GM21737 (cell line): ENCODE data around the gene NPLOC4.

Experiments
- ATAC-seq: cut with Tn5 transposase; IDR thresholded peaks from one replicate; pipeline ENCODE4 v1.9.1; 2021; ENCODE audit warnings: mild to moderate bottlenecking, moderate library complexity; ENCODE audit not compliant: unreplicated experiment

NPLOC4 gene

GRCh38 chr17:81520021-81520901, 116.7 kb downstream of the NPLOC4 start:
- ATAC-seq = no peak

DNA sequence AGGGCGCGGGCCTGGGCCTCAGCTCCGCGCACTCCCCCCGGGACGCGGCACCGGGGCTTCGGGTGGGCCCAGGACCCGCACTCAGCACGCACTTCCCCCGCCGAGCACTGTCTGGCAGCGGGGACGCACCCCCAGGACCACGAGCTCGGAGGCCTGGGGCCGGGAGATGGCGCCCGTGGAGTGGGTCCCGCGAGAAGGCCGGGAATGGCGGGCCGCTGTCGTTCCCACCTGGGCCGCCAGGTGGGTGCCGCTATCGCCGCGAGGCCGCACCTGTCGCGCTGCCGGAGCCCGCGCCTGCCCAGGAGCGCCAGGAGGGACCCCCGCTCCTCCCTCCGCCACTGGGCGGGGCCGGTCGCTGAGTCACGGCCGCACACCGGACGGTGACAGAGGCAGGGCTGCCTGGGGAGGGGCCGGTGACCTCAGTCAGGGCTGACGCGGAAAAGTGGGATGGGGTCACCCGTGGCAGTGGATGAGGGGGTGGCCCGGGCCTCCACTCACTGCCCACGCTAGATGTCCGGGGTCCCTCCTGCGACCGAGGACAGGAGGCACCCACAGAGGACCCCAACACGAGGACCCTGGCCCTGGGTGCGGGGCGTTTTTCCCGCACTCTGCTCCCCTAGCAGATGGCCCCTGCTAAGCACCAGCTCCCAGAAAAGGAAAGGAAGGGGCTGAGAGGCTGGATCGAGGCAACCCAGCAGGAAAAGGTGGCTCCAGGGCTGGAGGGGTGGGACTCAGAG, 117.5 kb downstream of the NPLOC4 start:
- no peak for ATAC-seq

GRCh38 chr17:81518785-81519283, 118.1 kb downstream of the NPLOC4 start:
- ATAC-seq = no peak

DNA sequence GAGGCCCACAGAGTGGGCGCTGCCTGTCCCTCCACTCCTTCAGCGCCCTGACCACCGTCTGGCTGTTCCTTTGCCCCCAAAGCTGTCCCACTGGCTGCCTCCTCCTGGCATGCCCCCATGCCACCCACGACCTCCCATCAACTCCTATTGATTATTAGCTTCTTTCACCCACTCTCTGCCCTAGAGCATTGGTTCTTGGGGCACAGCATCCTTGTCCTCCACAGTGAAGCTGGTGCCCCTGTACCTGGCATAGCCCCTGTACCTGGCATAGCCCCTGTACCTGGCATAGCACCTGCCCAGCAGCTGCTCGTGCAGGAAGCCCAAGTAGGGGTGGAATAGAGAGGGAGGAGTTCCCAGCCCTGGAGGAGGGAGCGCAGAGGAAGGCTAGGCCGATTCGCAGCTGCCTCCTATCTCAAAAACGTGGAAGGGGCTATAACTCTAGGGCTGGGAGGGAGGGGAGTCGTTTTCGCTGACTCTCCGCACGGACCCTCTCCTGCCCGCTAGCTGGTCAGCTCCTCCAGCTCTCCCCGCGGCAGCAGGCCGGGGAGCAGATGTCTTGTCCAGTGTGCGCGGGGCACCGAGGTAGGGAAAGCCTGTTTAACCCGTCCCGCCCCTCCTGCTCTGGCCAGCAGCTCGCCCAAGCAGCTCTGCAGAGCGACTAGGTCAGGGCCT, 118.7 kb downstream of the NPLOC4 start:
- no peak for ATAC-seq

DNA sequence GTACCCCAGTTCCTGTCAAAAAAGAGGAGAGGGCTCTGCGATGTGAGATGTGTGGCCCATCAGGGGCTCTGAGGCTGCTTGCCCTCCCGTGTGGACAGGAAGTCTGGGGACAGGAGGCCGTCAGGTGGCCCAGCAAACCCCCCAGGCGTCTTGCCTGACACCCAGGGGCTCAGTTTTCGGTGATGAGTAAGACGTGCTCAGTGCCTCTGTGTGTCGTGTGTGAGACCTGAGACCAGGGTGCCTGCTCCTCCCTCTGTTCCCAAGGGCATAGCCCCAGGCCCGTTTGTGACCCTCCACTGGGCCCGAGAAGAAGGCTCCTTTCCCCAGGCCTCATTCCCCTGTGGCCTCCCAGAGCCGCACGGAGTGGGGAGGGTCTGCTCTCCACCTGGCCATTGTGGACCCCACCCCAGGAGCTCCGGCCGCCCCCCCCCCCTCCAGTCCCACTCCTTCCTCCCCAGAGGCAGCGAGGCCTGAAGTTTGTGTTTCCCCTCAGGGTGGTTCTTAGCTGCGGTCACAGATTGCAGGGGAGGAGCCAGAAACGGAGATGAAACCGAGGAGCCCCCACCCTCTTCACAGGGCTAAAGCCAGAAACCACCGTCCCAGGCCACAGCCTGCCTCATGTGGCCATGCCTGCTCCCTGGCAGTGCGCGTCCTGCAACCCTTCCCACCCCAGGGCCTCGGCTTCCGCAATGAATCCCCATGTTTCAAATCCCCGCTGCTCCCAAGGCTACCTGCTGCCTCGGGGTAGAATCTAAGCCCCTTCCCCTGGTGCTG, 119.4 kb downstream of the NPLOC4 start:
- ATAC-seq = peak; percentile 29

- no peak for ATAC-seq
These were observed 119.9 kb downstream of the NPLOC4 start for GRCh38 chr17:81517009-81517338.

GRCh38 chr17:81516439-81516838, 120.5 kb downstream of the NPLOC4 start:
- ATAC-seq = no peak

DNA sequence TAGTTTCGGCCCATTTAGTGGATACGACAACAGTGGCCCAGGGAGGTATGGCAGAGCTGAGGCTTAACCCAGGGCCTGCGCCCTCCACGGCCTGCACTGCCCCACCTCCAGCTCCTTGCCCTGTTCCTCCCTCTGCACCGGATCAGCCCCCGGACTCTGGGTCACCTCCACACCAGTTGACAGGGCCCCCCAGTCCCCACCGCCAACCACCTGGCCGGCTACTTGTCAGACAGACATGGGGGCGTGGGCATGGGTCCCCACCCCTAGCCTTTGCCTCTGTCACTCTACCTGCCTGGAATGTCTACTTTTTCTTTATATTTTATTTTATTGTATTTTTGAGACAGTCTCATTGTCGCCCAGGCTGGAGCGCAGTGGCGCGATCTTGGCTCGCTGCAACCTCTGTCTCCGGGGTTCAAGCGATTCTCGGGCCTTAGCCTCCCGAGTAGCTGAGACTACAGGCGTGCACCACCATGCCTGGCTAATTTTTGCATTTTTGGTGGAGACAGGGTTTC, 121.3 kb downstream of the NPLOC4 start:
- ATAC-seq = no peak

DNA sequence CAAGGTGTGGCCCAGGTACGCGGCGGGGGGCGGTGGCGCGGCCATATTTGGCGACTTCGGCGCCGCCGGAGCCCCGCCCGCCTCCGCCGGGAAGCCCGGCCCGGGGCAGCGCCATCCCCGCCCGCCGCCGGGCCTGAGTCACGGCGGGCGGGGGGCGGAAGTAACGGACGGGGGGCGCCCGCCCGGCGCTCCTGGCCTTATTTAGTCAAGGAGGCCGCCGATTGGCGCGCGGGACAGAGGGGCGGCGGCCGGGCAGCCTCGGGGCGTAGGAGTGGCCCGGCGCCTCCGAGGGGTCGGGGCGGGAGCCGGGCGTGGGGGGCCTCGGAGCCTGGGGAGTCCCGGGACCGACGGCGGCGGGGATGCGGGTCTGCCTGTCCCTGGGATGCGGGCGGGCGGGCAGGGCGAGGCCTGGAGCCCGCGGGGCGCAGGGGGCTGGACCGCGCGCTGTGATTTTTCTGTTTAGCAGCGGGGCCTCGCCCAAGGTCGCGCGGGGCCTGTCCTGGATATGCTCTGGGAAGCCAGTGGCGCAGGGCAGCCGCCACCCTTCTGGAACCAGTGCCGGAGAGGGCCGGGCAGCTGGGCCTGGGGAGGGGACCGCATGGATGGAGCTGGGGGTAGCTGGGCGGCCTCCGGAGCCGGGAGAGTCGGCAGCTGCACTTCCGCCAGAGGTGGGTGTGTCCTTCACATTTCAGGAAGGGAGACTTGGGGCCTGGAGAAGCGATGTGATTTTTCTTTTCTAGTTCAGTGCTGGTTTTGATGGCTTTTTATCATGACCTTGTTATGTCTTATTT, 122.0 kb downstream of the NPLOC4 start:
- peak; percentile 12 for ATAC-seq

DNA sequence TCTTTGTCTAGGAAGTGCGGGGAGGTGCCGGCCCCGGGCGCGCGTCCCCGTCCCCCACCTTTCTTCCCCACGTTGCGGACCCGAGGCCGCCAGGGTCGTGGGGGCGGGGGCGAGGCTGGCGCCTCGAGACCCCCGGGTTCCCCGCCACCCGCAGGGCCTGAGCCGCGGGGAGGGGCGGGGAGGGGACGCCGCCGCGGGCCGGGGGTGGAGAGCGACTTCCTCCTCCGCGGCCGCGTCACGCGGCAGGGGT, 122.5 kb downstream of the NPLOC4 start:
- no peak for ATAC-seq

GRCh38 chr17:81513753-81514488, 123.0 kb downstream of the NPLOC4 start:
- no peak for ATAC-seq

GRCh38 chr17:81513372-81513752, 123.5 kb downstream of the NPLOC4 start:
- peak; percentile 9 for ATAC-seq

- ATAC-seq = peak; percentile 44
These were observed 124.1 kb downstream of the NPLOC4 start, which contains the start of gene ACTG1 for GRCh38 chr17:81512562-81513371. TSS of gene ACTG1 (minus strand) at chr17:81512799. CDS start at chr17:81512354, 445 bp downstream.

- no peak for ATAC-seq
These were observed 124.9 kb downstream of the NPLOC4 start for GRCh38 chr17:81511804-81512561.

DNA sequence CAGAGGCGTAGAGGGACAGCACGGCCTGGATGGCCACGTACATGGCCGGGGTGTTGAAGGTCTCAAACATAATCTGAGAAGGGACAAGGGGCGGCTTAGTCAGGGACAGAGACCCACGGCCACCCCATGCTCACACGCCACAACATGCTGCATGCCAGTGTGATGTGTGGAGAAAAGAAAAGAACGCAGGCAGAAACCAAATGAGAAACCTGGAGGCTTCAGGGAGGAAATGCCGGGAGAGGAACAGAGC, 125.4 kb downstream of the NPLOC4 start:
- ATAC-seq = no peak

GRCh38 chr17:81510785-81511553, 125.9 kb downstream of the NPLOC4 start:
- no peak for ATAC-seq
